Amniotic epithelial cell (primary cell): ENCODE results near the gene MFN2.

Experiments used
- DNase-seq: peaks from one replicate; pipeline ENCODE4 v3.0.0-alpha.2; 2010; ENCODE audit warnings: low read depth

The MFN2 gene

DNA sequence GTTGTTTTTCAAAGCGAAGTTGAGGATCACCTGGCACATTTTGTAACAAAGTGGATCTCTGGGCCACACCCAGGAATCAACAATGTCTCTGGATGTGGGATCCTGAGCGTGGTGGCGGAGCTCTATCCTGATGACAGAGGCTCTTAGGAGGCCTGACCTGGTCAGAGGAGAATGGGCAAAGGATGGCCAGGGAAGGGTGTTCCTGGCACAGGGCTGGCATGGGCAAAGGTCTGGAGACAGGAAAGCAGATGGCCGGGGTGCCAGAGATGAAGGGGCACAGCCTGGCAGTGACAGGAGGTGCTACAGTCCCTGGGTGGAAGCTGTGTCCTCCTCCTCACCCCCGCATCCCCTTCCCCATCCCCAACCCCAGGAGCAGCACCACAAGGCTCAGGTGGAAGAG lies 20.0 kb upstream of the MFN2 start:
- DNase-seq: no peak

GRCh38 chr1:11960715-11961114 lies 19.5 kb upstream of the MFN2 start:
- DNase-seq: no peak

- peak; percentile 61 for DNase-seq
Measured at GRCh38 chr1:11961230-11961629, 19.0 kb upstream of the MFN2 start.

DNA sequence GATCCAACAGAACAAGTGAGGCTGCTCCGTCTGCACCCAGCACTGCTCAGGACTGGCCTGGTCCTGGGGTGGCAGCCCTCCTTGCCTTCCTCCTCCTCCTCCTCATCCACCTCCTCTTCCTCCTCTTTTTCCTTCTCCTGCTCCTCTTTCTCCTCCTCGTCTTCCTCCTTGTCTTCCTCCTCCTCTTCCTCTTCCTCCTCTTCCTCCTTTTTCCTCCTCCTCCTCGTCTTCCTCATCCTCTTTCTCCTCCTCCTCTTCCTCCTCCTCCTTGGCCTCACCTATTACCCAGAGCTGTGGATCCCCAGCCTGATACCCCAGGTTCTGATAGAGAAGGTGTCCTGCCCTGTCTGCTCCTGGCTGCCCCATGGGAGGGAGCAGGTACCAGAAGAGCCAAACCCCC lies 16.6 kb upstream of the MFN2 start:
- no peak for DNase-seq

GRCh38 chr1:11964656-11965055 lies 15.6 kb upstream of the MFN2 start:
- DNase-seq: no peak

DNA sequence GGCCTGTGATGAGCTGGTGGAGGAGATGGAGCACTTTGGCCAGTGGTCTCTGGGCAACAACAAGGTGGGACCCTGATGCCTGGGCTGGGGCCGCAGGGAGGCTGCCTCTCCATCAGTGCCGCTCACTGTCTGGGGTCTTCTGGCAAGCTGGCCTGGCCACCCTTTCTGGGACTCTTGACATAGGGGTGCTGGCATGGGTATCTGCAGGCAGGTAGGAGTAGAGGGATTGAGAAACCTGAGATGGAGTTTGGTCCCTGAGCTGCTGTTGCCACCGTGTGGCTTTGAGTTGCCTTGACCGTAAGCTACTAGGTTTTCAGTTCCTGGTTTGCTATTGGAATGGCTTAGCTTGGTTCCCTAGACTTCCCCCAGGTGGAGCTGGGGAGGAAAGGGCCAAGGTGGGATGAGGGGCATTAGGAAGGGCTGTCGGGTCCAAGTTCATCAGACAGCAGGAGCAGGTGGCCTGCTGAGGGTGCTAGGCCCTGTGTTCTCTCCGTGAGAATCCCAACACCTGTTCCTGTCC lies 13.2 kb upstream of the MFN2 start:
- DNase-seq: peak; percentile 53

GRCh38 chr1:11970441-11971185 lies 9.6 kb upstream of the MFN2 start:
- DNase-seq: no peak

DNA sequence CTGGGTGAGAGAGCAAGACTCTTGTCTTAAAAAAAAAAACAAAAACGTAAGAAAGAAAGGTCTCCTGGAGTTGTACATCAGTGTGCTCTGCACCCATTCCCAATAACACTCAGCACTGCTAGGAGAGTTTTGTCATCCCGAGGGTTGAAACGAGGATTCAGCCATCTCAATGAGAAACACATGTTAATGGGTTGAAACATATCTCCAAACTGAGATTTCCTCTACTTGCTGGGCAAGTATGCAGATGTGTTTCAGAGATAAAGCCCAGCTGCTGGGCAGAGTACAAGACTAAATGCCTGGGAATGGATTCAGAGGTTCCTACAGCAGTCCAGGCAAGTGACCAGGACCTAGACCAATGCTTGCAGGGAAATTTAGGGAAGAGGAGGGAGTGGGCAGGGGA lies 2.6 kb upstream of the MFN2 start:
- no peak for DNase-seq

DNA sequence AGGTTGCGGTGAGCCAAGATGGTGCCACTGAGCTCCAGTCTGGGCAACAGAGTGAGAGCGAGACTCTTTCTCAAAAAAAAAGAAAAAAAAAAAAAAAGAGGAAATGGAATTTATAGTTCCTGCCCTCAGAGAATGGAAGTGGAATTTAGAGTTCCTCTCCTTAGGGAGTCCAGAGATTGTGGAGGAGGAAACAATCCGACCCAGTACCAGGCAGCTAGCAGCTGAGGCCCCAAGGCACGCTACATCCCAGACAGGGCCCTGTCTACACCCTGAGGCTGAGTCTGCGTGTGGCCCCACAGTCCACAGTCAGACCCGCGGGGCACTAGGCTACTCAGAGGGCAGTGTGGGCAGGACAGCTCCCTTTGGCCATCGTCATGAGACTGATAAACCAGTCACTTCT lies 1.9 kb upstream of the MFN2 start:
- no peak for DNase-seq

DNA sequence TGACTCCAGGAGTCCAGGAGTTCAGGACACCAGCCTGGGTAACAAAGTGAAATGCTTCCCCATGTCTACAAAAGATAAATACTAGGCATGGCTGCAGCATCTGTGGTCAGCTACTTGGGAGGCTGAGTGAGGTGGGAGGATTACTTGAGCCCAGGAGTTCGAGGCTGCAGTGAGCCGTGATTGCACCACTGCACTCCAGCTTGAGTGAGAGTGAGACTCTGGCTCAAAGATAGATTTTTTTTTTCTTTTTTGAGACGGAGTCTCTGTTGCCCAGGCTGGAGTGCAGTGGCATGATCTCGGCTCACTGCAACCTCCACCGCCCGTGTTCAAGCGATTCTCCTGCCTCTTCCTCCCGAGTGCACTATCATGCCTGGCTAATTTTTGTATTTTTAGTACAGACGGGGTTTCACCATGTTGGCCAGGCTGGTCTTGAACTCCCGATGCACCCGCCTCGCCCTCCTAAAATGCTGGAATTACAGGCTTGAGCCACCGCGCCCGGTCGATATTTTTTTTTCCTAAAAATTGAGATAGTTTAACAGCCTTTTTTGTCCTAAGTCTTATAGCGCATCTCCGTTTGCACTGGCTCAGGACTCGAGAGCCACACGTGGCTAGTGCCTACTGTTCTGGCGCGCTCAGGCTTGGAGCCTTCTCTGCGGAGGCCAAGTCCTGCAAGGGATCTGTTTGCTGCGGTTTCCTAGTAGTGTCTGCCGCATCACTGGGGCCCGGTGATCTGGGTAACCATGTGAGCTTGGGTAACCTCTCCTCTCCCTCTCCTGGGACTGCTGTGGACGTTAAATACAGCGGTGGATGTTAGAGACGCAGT lies 1.0 kb upstream of the MFN2 start:
- peak; percentile 18 for DNase-seq

DNA sequence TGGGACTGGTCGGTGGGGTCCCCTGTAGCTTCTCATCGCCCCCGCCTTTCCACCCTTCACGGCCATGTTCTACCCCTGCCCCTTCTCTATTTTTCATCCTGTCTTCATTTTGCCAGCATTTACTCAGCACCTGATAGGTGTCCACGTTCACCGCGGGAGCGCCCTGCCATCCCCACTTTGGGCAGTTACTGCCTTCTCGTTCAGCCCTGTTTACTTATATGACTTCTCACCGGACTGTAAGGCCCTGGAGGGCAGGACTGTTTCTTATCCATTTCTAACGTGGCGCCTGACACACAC lies 380 bp downstream of the MFN2 start:
- DNase-seq: no peak

DNA sequence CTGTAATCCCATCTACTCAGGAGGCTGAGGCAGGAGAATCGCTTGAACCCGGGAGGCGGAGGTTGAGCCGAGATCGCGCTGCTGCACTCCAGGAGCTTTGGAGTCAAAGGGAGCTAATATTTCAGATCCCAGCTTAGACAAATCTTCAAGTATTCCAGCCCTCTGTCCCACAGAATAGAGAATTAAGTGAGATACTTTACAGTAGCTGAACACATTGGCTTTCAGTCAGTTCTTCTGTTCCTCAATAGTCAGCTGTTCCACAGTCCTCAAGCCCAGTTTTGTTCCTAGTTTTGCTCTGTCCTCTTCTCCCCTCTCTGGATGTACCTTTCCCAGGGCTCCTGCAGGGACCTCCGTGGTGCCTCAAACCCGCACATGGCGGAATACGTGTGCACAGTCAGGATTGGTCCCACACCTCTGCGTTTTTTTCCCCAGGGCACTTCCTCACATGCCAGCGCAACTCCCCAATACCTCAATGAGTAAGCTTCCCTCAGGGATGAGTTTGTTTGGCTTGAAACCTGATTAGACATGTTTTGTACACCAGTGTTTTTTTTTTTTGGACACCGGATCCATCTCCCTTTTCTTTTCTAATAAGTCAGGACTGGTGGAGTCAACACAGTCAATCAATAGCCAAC lies 1.2 kb downstream of the MFN2 start:
- DNase-seq: no peak

GRCh38 chr1:11982010-11982392 lies 1.8 kb downstream of the MFN2 start:
- no peak for DNase-seq

DNA sequence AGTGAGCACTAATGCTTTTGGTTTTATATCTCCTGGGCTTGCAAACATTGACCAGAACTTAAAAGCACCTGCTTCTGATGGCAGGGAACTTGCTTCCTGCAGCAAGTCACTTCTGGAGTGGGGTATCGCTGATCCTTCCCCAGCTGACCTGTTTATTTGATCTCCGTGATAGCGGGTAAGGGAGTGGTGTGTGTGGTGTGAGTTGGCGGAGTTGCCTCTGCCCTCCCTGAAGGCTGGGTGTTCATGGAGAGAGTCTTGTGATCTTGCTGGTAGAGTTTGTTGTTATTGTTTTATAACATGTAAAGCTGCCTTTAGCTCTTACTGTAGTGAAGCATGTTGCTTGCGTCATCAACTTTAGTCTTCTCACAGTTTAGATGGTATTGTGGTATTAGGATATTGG lies 3.9 kb downstream of the MFN2 start:
- peak; percentile 67 for DNase-seq

- DNase-seq: no peak
Measured at GRCh38 chr1:11984576-11984975, 4.3 kb downstream of the MFN2 start.

DNA sequence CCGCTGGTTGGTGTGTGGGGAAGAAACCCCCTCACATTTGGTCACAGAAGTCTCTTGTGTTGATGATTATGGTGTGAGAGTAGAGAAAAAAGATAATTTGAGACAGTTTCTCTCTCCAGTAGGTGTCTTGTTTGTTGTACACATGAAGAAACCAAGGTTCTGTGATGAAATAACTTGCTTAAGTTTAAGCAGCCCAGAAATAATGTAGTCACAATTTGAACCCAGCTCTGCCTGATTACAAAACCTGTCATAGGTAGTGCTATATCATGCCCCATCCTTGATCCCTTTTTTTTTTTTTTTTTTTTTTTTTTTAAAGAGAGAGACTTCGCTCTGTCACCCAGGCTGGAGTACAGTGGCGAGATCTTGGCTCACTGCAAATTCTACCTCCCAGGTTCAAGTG lies 4.9 kb downstream of the MFN2 start:
- no peak for DNase-seq

DNA sequence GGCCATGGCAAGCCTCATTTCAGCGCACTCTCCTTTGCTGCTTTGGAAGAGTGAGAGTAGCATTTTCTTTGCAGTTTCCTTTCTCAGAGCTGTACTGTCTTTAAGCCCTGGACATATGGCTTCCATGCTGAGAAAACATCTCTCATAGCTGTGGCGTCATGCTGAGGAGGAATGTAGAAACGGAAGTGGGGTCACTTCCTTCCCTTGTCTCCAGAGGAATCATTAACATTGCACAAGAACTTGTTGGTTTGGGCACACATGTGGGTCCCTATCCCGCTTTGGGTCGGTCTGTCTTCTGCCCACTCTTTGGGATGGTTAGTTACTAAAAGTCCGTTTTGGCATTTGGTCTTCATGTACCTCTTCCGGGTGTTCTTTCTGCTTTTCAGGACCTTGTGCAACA lies 5.6 kb downstream of the MFN2 start:
- DNase-seq: peak; percentile 58

DNA sequence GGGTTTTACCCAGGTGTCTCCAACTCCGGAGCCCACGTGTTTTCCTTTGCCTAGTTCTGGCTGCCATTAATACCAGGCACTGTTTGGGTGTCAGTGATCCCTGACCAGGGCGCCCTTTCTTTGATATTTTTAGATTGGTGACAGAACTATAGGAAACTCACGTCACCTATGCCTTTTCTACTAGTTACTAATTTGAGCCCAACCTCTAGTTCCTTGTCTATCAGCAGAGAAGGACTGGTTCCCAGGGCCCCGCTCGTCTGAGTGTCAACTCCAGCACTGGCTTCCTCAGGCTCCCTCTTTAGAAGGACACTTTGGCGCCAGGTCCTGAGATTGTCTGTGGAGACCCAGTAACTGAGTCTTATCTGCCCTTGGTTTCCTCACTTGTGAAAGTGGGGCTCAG lies 9.4 kb downstream of the MFN2 start:
- DNase-seq: no peak

DNA sequence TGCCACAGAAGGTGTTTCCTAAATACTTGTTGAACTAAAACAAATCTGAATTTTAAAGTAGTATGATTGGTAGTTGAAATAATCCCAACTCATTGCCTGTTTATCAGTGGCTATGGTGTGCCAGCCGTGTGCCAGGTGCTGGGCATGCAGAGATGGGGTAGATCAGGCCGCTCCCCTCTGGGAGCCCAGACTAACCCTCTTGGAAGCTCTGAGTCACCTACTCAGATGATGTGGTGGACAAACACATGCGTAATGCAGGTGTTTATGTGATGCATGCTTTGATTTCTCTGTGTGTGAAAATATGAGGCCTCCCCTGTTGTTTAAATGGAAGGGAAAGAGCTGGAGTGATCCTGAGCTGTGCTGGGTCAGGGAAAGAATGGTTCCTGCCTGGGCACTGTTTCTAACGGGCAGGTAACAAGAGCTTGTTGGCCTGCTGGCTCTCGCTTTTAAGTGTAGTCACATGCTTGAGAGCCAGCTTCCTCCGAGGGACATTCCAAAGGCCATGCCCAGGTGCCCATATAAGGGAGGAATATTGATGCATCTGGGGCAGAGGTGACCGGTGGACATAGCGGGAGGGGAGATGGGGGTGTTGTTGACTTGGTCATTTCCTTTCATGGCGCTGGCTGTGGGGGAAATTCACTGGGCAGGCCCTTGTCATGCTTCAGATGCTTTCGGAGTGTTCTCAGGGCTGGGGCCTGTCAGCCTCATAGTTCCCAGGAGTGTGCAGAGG lies 10.2 kb downstream of the MFN2 start:
- DNase-seq: no peak

- no peak for DNase-seq
Measured at GRCh38 chr1:11991969-11992676, 11.9 kb downstream of the MFN2 start.

- DNase-seq: no peak
Measured at GRCh38 chr1:11997081-11997850, 17.0 kb downstream of the MFN2 start.
